Heart left ventricle (tissue), 16 donors: ENCODE measurements around the gene FUS. TPM values are rescaled to one million over a fixed set of nuclear protein-coding genes. Genes with fewer than 3 reads are reported as not detected.

ENCODE experiments used
- ATAC-seq, 4 donors: fragments of 200-7000 bp; cut with Tn5 transposase; one replicate each; pipeline ENCODE4 v1.9.1; 2020 to 2022; ENCODE audit warnings: moderate library complexity in 4 of 4, mild to moderate bottlenecking in 3 of 4, moderate number of reproducible peaks in 1 of 4
- DNase-seq, 5 donors: peaks; one replicate each; pipeline ENCODE4 v3.0.0-alpha.2; 2020
- H3K27ac ChIP-seq, 12 donors: fragments of 200-600 bp; sonication (generic) in 4 of 12; one replicate each; pipeline versions ENCODE4 v1.5.0 to v1.8.0; 2016 to 2022; ENCODE audit warnings: mild to moderate bottlenecking in 2 of 12
- H3K27me3 ChIP-seq, 9 donors: fragments of 200-600 bp; sonication (generic) in 2 of 9; one replicate each; pipeline versions ENCODE4 v1.5.1 to v1.8.0; 2016 to 2022; ENCODE audit warnings: mild to moderate bottlenecking in 3 of 9
- H3K36me3 ChIP-seq, 9 donors: fragments of 200-600 bp; sonication (generic) in 2 of 9; one replicate each; pipeline versions ENCODE4 v1.5.0 to v1.8.0; 2018 to 2022; ENCODE audit warnings: mild to moderate bottlenecking in 2 of 9
- H3K4me1 ChIP-seq, 12 donors: fragments of 200-600 bp; sonication (generic) in 4 of 12; one replicate each; pipeline versions ENCODE4 v1.5.0 to v1.8.0; 2016 to 2022; ENCODE audit warnings: mild to moderate bottlenecking in 3 of 12
- H3K4me3 ChIP-seq, 12 donors: fragments of 200-600 bp; sonication (generic) in 4 of 12; one replicate each; pipeline versions ENCODE4 v1.5.0 to v1.8.0; 2017 to 2022; ENCODE audit warnings: mild to moderate bottlenecking in 9 of 12, moderate library complexity in 4 of 12
- H3K9me3 ChIP-seq, 12 donors: fragments of 200-600 bp; sonication (generic) in 4 of 12; one replicate each; pipeline versions ENCODE4 v1.5.0 to v1.8.0; 2016 to 2022; ENCODE audit warnings: mild to moderate bottlenecking in 1 of 12
- POLR2A ChIP-seq, 2 donors: fragments of 450-650 bp; IDR thresholded peaks; one replicate each; pipeline ENCODE4 v1.6.1; 2017; ENCODE audit warnings: antibody characterized with exemption in 2 of 2, mild to moderate bottlenecking in 2 of 2, moderate library complexity in 2 of 2
- WGBS, 4 donors: extraction: QIAGEN DNeasy Blood & Tissue Kit in 2 of 4; methylation state at CpG; one replicate each; pipeline versions ENCODE4 v1.1.5 to v1.1.7; 2013 to 2018; 5-methylcytosine and 5-hydroxymethylcytosine counted together
- intact Hi-C, 10 donors: fragments of 100-400 bp; cut with DNase I; formaldehyde crosslinking; loops; one replicate each; pipeline versions ENCODE4 v1.11.1 to v1.14.2; 2022
- polyA plus RNA-seq, 2 donors: library from polyadenylated mRNA; stranded (reverse); fragments of 200-250 nt; gene quantifications; one replicate each; pipeline ENCODE4 v1.2.3, GENCODE V29; 2013
- total RNA-seq, 9 donors: library from RNA; depleted of rRNA in 2 of 9; stranded (reverse); fragments of >200 nt in 2 of 9; fragmentation: NEBNext Ultra II Directional in 3 of 9; extraction: Animal tissue kit (Norgen Biotek cat#: 25700) in 3 of 9; gene quantifications; one replicate each; pipeline versions ENCODE4 v1.1.0 to v1.2.4, GENCODE V29; 2016 to 2023
- TF ChIP-seq, protein P1 (sequence below), 12 donors: fragments of 200-600 bp; sonication (generic) in 4 of 12; IDR thresholded peaks; one replicate each; pipeline versions ENCODE4 v1.5.0 to v1.8.0; 2018 to 2022; ENCODE audit warnings: antibody characterized with exemption in 12 of 12, mild to moderate bottlenecking in 5 of 12
- donor health status: ischemic (EF 13 %, LVEDD 7.1; RV severe dilation, severe dysfunction).
- donor health status: healthy with polysubstance abuse.
- donor health status: DM: no; HTN: yes; CAD: no.
- donor health status: DM: no; HTN: no; CAD: no.
- donor health status: ischemic (EF 25% LVEDD 6.9; RV normal size, moderate dysfunction).
- donor health status: ischemic (EF 25% LVEDD 5.7; RV mildly dilated, moderate dysfunction).
- donor health status: healthy.
- donor health status: DM: yes; HTN: yes; CAD: no.
- donor health status: ischemic (EF 35%, LVEDD 5.7; RV mildly dilated, moderate dysfunction).
- donor health status: nonischemic (EF 11% LVEDD 7.7; RV severe dilation, severe dysfunction).
- donor health status: DM: yes; HTN: yes; CAD: no.
- donor health status: PGD.
- donor health status: ischemic (EF 29% LVEDD 5.4; RV normal size, mild dysfunction).
- donor health status: nonischemic (EF 23%, LVEDD 6.1; RV moderate dilation, normal function).

Gene FUS
- total and polyA plus RNA-seq, 11 donors: 20.3 to 213 (median 127) TPM

DNA sequence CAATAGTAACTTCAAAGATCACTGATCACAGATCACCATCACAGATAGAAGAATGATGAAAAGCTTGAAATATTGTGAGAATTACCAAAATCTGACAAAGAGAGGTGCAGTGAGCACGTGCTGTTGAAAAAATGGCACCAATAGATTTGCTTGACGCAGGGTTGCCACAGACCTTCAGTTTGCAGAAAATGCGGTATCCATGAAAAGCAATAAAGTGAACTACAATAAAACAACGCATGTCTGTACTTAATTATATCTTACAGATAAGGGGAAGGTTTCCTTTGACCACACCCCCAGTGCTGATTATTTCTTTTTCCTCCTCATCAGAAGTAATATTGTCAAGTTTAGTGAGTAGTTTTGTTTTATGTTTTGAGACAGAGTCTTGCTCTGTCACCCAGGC lies 58.1 kb downstream of the FUS start:
- no peak overlapping the region for H3K4me3 ChIP-seq
- no peaks in the 10 kb centered on the region for H3K36me3 ChIP-seq
- no peak for TF ChIP-seq POLR2A (IDR thresholded peaks at IDR 0.05)
- TF ChIP-seq, protein P1, sequence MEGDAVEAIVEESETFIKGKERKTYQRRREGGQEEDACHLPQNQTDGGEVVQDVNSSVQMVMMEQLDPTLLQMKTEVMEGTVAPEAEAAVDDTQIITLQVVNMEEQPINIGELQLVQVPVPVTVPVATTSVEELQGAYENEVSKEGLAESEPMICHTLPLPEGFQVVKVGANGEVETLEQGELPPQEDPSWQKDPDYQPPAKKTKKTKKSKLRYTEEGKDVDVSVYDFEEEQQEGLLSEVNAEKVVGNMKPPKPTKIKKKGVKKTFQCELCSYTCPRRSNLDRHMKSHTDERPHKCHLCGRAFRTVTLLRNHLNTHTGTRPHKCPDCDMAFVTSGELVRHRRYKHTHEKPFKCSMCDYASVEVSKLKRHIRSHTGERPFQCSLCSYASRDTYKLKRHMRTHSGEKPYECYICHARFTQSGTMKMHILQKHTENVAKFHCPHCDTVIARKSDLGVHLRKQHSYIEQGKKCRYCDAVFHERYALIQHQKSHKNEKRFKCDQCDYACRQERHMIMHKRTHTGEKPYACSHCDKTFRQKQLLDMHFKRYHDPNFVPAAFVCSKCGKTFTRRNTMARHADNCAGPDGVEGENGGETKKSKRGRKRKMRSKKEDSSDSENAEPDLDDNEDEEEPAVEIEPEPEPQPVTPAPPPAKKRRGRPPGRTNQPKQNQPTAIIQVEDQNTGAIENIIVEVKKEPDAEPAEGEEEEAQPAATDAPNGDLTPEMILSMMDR (IDR thresholded peaks at IDR 0.05): no peak
- peaks cover 0 to 13% (median 0%) of the 10 kb centered on the region in 12 donors for H3K9me3 ChIP-seq
- no peaks in the 10 kb centered on the region for H3K4me1 ChIP-seq
- intact Hi-C loops: no loop called here
- H3K27me3 ChIP-seq: no peaks in the 10 kb centered on the region
- WGBS, 4 donors: 74 to 86% (median 81%) methylated on average over 4 of the region's 4 CpGs
- DNase-seq: no peak
- H3K27ac ChIP-seq: no peak overlapping the region
- ATAC-seq: no peak

Other genes with a start within 250 kb of the FUS start
- 10 to 100 TPM in 6 of 9 donors, 1 to 10 TPM in 3; 8.5 to 28.9 (median 14.1) TPM for gene ORAI3, start 231.1 kb upstream of the FUS start, total RNA-seq
- 10 to 100 TPM in 1 of 2 donors, 1 to 10 TPM in 1; 8.1 to 10.8 TPM for gene ORAI3, start 231.1 kb upstream of the FUS start, polyA plus RNA-seq
- 10 to 100 TPM in 3 of 9 donors, 1 to 10 TPM in 6; 4.6 to 12.1 (median 9.0) TPM for gene SETD1A, start 222.4 kb upstream of the FUS start, total RNA-seq
- gene SETD1A, start 222.4 kb upstream of the FUS start, polyA plus RNA-seq: 1 to 10 TPM; 8.1 to 9.3 TPM
- gene HSD3B7, start 194.9 kb upstream of the FUS start, total RNA-seq: 10 to 100 TPM in 3 of 9 donors, 1 to 10 TPM in 6; 3.8 to 27.2 (median 6.9) TPM
- gene HSD3B7, start 194.9 kb upstream of the FUS start, polyA plus RNA-seq: 1 to 10 TPM; 7.1 to 7.8 TPM
- 1 to 10 TPM in 4 of 9 donors, under 1 TPM in 5; 0.20 to 2.1 (median 1.00) TPM for gene STX1B, start 169.5 kb upstream of the FUS start, total RNA-seq
- gene STX1B, start 169.5 kb upstream of the FUS start, polyA plus RNA-seq: under 1 TPM; 0.22 to 0.76 TPM
- 10 to 100 TPM; 19.5 to 65.8 (median 39.7) TPM for gene STX4, start 146.6 kb upstream of the FUS start, total RNA-seq
- gene STX4, start 146.6 kb upstream of the FUS start, polyA plus RNA-seq: 10 to 100 TPM; 50.5 to 73.8 TPM
- gene ZNF668, start 105.9 kb upstream of the FUS start, total RNA-seq: 10 to 100 TPM in 2 of 9 donors, 1 to 10 TPM in 7; 3.5 to 11.4 (median 5.8) TPM
- gene ZNF668, start 105.9 kb upstream of the FUS start, polyA plus RNA-seq: 1 to 10 TPM; 6.6 to 9.8 TPM
- gene ZNF646, start 105.7 kb upstream of the FUS start, total RNA-seq: 10 to 100 TPM in 6 of 9 donors, 1 to 10 TPM in 3; 8.3 to 15.5 (median 10.3) TPM
- gene ZNF646, start 105.7 kb upstream of the FUS start, polyA plus RNA-seq: 1 to 10 TPM; 6.4 to 7.6 TPM
- gene PRSS53, start 91.2 kb upstream of the FUS start, total RNA-seq: 1 to 10 TPM in 1 of 9 donors, under 1 TPM in 8; 0.16 to 1.4 (median 0.44) TPM
- gene PRSS53, start 91.2 kb upstream of the FUS start, polyA plus RNA-seq: under 1 TPM; 0.80 to 0.84 TPM
- 10 to 100 TPM; 25.9 to 63.1 (median 42.0) TPM for gene VKORC1, start 85.3 kb upstream of the FUS start, total RNA-seq
- gene VKORC1, start 85.3 kb upstream of the FUS start, polyA plus RNA-seq: 100 to 1,000 TPM in 1 of 2 donors, 10 to 100 TPM in 1; 40.2 to 134 TPM
- gene BCKDK, start 71.8 kb upstream of the FUS start, total RNA-seq: 100 to 1,000 TPM in 2 of 9 donors, 10 to 100 TPM in 7; 61.9 to 134 (median 70.0) TPM
- gene BCKDK, start 71.8 kb upstream of the FUS start, polyA plus RNA-seq: 10 to 100 TPM; 42.6 to 57.4 TPM
- gene KAT8, start 62.5 kb upstream of the FUS start, total RNA-seq: 10 to 100 TPM; 52.8 to 79.8 (median 64.7) TPM
- gene KAT8, start 62.5 kb upstream of the FUS start, polyA plus RNA-seq: 10 to 100 TPM; 56.7 to 83.2 TPM
- under 1 TPM in 4 of 9 donors, not detected in 5; 0.17 to 0.44 (median 0.39) TPM for gene PRSS8, start 44.4 kb upstream of the FUS start, total RNA-seq
- under 1 TPM; 0.17 to 0.23 TPM for gene PRSS8, start 44.4 kb upstream of the FUS start, polyA plus RNA-seq
- 1 to 10 TPM in 7 of 9 donors, under 1 TPM in 2; 0.35 to 5.1 (median 1.2) TPM for gene PRSS36, start 30.1 kb upstream of the FUS start, total RNA-seq
- 1 to 10 TPM; 1.0 to 2.6 TPM for gene PRSS36, start 30.1 kb upstream of the FUS start, polyA plus RNA-seq
- gene PYCARD, start 22.6 kb downstream of the FUS start, total RNA-seq: 10 to 100 TPM in 3 of 9 donors, 1 to 10 TPM in 6; 2.0 to 42.2 (median 5.2) TPM
- 10 to 100 TPM in 1 of 2 donors, 1 to 10 TPM in 1; 3.9 to 10.0 TPM for gene PYCARD, start 22.6 kb downstream of the FUS start, polyA plus RNA-seq
- gene TRIM72, start 34.0 kb downstream of the FUS start, total RNA-seq: 1 to 10 TPM in 8 of 9 donors, under 1 TPM in 1; 0.32 to 3.4 (median 1.6) TPM
- 1 to 10 TPM; 1.0 to 1.2 TPM for gene TRIM72, start 34.0 kb downstream of the FUS start, polyA plus RNA-seq
- gene PYDC1, start 37.0 kb downstream of the FUS start, total RNA-seq: not detected
- not detected for gene PYDC1, start 37.0 kb downstream of the FUS start, polyA plus RNA-seq
- 10 to 100 TPM in 2 of 9 donors, 1 to 10 TPM in 7; 1.9 to 48.7 (median 4.9) TPM for gene ITGAM, start 79.8 kb downstream of the FUS start, total RNA-seq
- 1 to 10 TPM; 2.5 to 2.6 TPM for gene ITGAM, start 79.8 kb downstream of the FUS start, polyA plus RNA-seq
- gene ITGAX, start 175.0 kb downstream of the FUS start, total RNA-seq: 10 to 100 TPM in 2 of 9 donors, 1 to 10 TPM in 6, under 1 TPM in 1; 0.73 to 52.7 (median 2.0) TPM
- 1 to 10 TPM; 2.0 to 2.2 TPM for gene ITGAX, start 175.0 kb downstream of the FUS start, polyA plus RNA-seq
- under 1 TPM in 2 of 9 donors, not detected in 7; 0.41 to 0.80 TPM for gene ITGAD, start 213.2 kb downstream of the FUS start, total RNA-seq
- gene ITGAD, start 213.2 kb downstream of the FUS start, polyA plus RNA-seq: not detected
- 1,000 to 10,000 TPM in 7 of 9 donors, 100 to 1,000 TPM in 2; 393 to 1,682 (median 1,115) TPM for gene COX6A2, start 248.2 kb downstream of the FUS start, total RNA-seq
- gene COX6A2, start 248.2 kb downstream of the FUS start, polyA plus RNA-seq: over 10,000 TPM in 1 of 2 donors, 1,000 to 10,000 TPM in 1; 1,628 to 10,029 TPM